Stomach (tissue), 4 donors: ENCODE data around the gene TBC1D14.

Experiments used
- CTCF ChIP-seq, 7 experiments: fragments of 450-650 bp in 4 of 7; fragments of 200-600 bp in 3 of 7; sonication (generic) in 3 of 7; IDR thresholded peaks; one replicate each; pipeline ENCODE4 v1.5.1; 2016 to 2019; ENCODE audit warnings: antibody characterized with exemption in 7 of 7, control low read depth in 2 of 7, mild to moderate bottlenecking in 1 of 7
- EP300 ChIP-seq: sonication (generic); formaldehyde crosslinking; IDR thresholded peaks from one replicate; pipeline ENCODE4 v1.6.1; 2017; ENCODE audit warnings: antibody characterized with exemption
- POLR2A ChIP-seq, 4 donors: fragments of 450-650 bp; IDR thresholded peaks; one replicate each; pipeline ENCODE4 v1.6.1; 2016; ENCODE audit warnings: antibody characterized with exemption in 4 of 4, control low read depth in 2 of 4, mild to moderate bottlenecking in 1 of 4, moderate library complexity in 1 of 4
- POLR2AphosphoS5 ChIP-seq, 3 donors: sonication (generic); formaldehyde crosslinking; IDR thresholded peaks; one replicate each; pipeline ENCODE4 v1.6.1; 2016; ENCODE audit warnings: antibody characterized with exemption in 3 of 3

DNA sequence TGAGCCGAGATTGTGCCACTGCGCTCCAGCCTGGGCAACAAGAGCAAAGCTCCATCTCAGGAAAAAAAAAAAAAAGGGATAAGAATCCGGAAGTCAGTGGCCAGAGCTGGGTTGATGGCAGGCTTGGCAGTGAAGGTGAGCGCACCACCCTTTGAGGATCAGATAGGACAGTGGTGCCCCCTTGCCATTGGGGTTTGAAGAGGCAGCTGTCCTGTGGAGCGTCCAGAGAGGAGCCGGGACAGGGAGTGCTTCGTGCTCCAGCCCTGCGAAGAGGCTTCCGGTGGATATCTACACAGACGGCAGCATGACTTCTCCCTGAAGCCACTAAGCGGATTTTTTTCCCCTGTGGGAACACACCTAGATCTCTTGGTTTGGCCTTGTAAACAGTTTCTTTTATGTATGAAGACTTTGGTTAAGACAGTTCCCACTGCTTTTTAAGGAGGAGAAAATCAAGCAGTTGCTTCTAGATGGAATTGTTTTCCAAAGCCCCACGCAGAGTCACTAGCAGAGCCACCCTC is 6.5 kb downstream of the TBC1D14 start:
- TF ChIP-seq CTCF (IDR thresholded peaks at IDR 0.05) = no peak
- TF ChIP-seq EP300 = no peak
- TF ChIP-seq POLR2AphosphoS5 (IDR thresholded peaks at IDR 0.05) = no peak
- TF ChIP-seq POLR2A (IDR thresholded peaks at IDR 0.05) = no peak
